ENCODE measurements around the gene FAM25A. TPM values are rescaled to one million over a fixed set of nuclear protein-coding genes. Genes with fewer than 3 reads are reported as not detected.
"Not testable (repeated sequence)": the region's sequence is repeated elsewhere in the genome, so short reads cannot be mapped to it uniquely, and the experiment has no call there.

The FAM25A gene
- total RNA-seq, 1 experiment from 2014 or later: not detected

- Mint-ChIP-seq H3K4me3 (ENCODE audit: unreplicated experiment) (peak overlapping the region; percentile 19), H3K4me1 (ENCODE audit: insufficient read depth, unreplicated experiment) (peaks cover 43% of the 10 kb centered on the region)
- DNase-seq (ENCODE audit: unreplicated experiment): no peak
These were observed 45.6 kb upstream of the FAM25A start for GRCh38 chr10:86974484-86974883.

GRCh38 chr10:86976362-86977056 lies 43.6 kb upstream of the FAM25A start:
- H3K4me1 Mint-ChIP-seq (ENCODE audit: insufficient read depth, unreplicated experiment): peaks cover 35% of the 10 kb centered on the region
- peaks cover 5% of the 10 kb centered on the region for H3K36me3 Mint-ChIP-seq (ENCODE audit: insufficient read depth, unreplicated experiment)
- H3K9me3 Mint-ChIP-seq (ENCODE audit: unreplicated experiment): no peaks in the 10 kb centered on the region
- DNase-seq (ENCODE audit: unreplicated experiment): no peak
- TF ChIP-seq CTCF (IDR thresholded peaks at IDR 0.05; ENCODE audit: unreplicated experiment): no peak
- no peak overlapping the region for H3K27ac Mint-ChIP-seq (ENCODE audit: low read depth, unreplicated experiment)
- BruUV-seq (replicated peaks): no TSS peak
- intact Hi-C loops (cut with micrococcal nuclease): no loop called here
- H3K27me3 Mint-ChIP-seq (ENCODE audit: insufficient read depth, unreplicated experiment): no peaks in the 10 kb centered on the region
- POLR2A ChIA-PET: interaction anchor here (0.6 to 1.2 kb wide), 4 partner anchors 8 to 72 kb away, joined by 3 read pairs; partner anchors contain the start of gene ADIRF
- CTCF ChIA-PET: interaction anchor here (0.6 kb wide), 1 partner anchor 266 kb away, joined by 4 read pairs; no protein-coding TSS in a partner anchor
- H3K4me3 Mint-ChIP-seq (ENCODE audit: unreplicated experiment): no peak overlapping the region

More at GRCh38 chr10:86974484-86974883, 45.6 kb upstream of the FAM25A start:
- no peaks in the 10 kb centered on the region for H3K27me3 Mint-ChIP-seq (ENCODE audit: insufficient read depth, unreplicated experiment)
- H3K9me3 Mint-ChIP-seq (ENCODE audit: unreplicated experiment): no peaks in the 10 kb centered on the region
- no TSS peak for BruUV-seq (replicated peaks)
- peaks cover 5% of the 10 kb centered on the region for H3K36me3 Mint-ChIP-seq (ENCODE audit: insufficient read depth, unreplicated experiment)
- intact Hi-C loops (cut with micrococcal nuclease): no loop called here
- H3K27ac Mint-ChIP-seq (ENCODE audit: low read depth, unreplicated experiment): peak overlapping the region; percentile 1
- TF ChIP-seq CTCF (IDR thresholded peaks at IDR 0.05; ENCODE audit: unreplicated experiment): no peak
- CTCF ChIA-PET: interaction anchor here (0.7 kb wide), 2 partner anchors 11 to 217 kb away, joined by 3 read pairs; no protein-coding TSS in a partner anchor
- POLR2A ChIA-PET: interaction anchor here (0.8 to 1.4 kb wide), 2 partner anchors 108 to 121 kb away, joined by 3 to 7 read pairs; partner anchors contain the start of gene SHLD2

GRCh38 chr10:86978457-86978856 lies 41.6 kb upstream of the FAM25A start:
- H3K27me3 Mint-ChIP-seq (ENCODE audit: insufficient read depth, unreplicated experiment); BruUV-seq (replicated peaks); H3K36me3 Mint-ChIP-seq (ENCODE audit: insufficient read depth, unreplicated experiment); H3K9me3 Mint-ChIP-seq (ENCODE audit: unreplicated experiment); H3K4me3 Mint-ChIP-seq (ENCODE audit: unreplicated experiment); intact Hi-C loops (cut with micrococcal nuclease): not testable (repeated sequence)
- peaks cover 21% of the 10 kb centered on the region for H3K4me1 Mint-ChIP-seq (ENCODE audit: insufficient read depth, unreplicated experiment)
- CTCF ChIA-PET: interaction anchor here (0.6 kb wide), 1 partner anchor 558 kb away, joined by 4 read pairs; no protein-coding TSS in a partner anchor
- peak overlapping the region; percentile 16 for H3K27ac Mint-ChIP-seq (ENCODE audit: low read depth, unreplicated experiment)
- POLR2A ChIA-PET: interaction anchor here (0.6 to 0.7 kb wide), 2 partner anchors 19 to 336 kb away, joined by 3 read pairs; no protein-coding TSS in a partner anchor
- DNase-seq (ENCODE audit: unreplicated experiment): peak; percentile 30

GRCh38 chr10:86979296-86979818 lies 40.7 kb upstream of the FAM25A start:
- Mint-ChIP-seq H3K27ac (ENCODE audit: low read depth, unreplicated experiment) (peak overlapping the region; percentile 57), H3K9me3 (ENCODE audit: unreplicated experiment) (no peaks in the 10 kb centered on the region), H3K4me1 (ENCODE audit: insufficient read depth, unreplicated experiment) (peaks cover 18% of the 10 kb centered on the region), H3K36me3 (ENCODE audit: insufficient read depth, unreplicated experiment) (no peaks in the 10 kb centered on the region), H3K4me3 (ENCODE audit: unreplicated experiment) (no peak overlapping the region), H3K27me3 (ENCODE audit: insufficient read depth, unreplicated experiment) (no peaks in the 10 kb centered on the region)
- no peak for TF ChIP-seq CTCF (IDR thresholded peaks at IDR 0.05; ENCODE audit: unreplicated experiment)
- intact Hi-C loops (cut with micrococcal nuclease): no loop called here
- CTCF ChIA-PET: no interaction called here
- DNase-seq (ENCODE audit: unreplicated experiment): peak; percentile 52
- BruUV-seq (replicated peaks): no TSS peak
- POLR2A ChIA-PET: interaction anchor here (0.7 to 0.9 kb wide), 4 partner anchors 10 to 21 kb away, joined by 3 to 5 read pairs (median 4); partner anchors contain the start of genes ADIRF and SNCG
